ENCODE measurements around the gene CADM2.

DNA sequence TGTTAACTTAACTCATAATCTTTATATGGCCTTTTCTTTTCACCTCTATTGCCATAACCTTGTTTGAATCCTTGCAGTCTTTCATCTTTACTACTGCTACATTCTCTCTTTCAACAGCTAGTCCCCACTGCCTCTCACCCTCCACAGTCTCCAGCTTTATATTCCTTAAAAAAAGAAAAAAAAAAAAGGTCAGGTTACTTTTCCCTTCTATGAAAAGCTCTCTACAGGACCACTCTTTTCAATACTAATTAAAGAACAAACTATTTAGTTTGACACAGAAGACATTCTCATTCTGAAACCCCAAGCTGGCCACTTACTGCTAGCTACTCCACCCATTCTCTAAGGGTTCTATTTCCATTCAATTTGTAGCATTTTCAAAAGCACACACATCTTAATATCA lies 25.6 kb downstream of the CADM2 start:
- TF ChIP-seq POLR2A (IDR thresholded peaks at IDR 0.05): no peak
- TF ChIP-seq, protein P1, sequence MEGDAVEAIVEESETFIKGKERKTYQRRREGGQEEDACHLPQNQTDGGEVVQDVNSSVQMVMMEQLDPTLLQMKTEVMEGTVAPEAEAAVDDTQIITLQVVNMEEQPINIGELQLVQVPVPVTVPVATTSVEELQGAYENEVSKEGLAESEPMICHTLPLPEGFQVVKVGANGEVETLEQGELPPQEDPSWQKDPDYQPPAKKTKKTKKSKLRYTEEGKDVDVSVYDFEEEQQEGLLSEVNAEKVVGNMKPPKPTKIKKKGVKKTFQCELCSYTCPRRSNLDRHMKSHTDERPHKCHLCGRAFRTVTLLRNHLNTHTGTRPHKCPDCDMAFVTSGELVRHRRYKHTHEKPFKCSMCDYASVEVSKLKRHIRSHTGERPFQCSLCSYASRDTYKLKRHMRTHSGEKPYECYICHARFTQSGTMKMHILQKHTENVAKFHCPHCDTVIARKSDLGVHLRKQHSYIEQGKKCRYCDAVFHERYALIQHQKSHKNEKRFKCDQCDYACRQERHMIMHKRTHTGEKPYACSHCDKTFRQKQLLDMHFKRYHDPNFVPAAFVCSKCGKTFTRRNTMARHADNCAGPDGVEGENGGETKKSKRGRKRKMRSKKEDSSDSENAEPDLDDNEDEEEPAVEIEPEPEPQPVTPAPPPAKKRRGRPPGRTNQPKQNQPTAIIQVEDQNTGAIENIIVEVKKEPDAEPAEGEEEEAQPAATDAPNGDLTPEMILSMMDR (IDR thresholded peaks at IDR 0.05): no peak
